ENCODE measurements around the gene RPRD2.
A peak's percentile ranks its signal among the peaks of the same experiment; 100 is the strongest.
"Not testable (repeated sequence)": the region's sequence is repeated elsewhere in the genome, so short reads cannot be mapped to it uniquely, and the experiment has no call there.

The RPRD2 gene

DNA sequence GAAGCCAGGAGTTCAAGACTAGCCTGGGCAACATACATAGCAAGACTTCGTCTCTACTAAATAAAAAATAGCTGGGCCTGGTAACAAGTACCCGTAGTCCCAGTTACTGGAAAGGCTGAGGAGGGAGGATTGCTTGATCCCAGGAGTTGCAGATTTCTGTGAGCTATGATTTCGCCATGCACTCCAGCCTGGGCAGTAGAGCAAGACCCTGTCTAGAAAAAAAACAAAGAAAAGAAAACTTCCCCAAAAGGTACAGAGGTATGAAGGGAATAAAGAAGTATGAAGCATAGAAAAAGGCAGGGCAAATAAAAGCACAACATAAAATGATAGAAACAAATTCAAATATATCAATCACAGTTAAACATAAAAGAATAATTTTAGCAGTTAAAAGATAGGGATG is 28.7 kb downstream of the RPRD2 start:
- no peak for DNase-seq

GRCh38 chr1:150395115-150395514 is 31.2 kb downstream of the RPRD2 start:
- DNase-seq = not testable (repeated sequence)

DNA sequence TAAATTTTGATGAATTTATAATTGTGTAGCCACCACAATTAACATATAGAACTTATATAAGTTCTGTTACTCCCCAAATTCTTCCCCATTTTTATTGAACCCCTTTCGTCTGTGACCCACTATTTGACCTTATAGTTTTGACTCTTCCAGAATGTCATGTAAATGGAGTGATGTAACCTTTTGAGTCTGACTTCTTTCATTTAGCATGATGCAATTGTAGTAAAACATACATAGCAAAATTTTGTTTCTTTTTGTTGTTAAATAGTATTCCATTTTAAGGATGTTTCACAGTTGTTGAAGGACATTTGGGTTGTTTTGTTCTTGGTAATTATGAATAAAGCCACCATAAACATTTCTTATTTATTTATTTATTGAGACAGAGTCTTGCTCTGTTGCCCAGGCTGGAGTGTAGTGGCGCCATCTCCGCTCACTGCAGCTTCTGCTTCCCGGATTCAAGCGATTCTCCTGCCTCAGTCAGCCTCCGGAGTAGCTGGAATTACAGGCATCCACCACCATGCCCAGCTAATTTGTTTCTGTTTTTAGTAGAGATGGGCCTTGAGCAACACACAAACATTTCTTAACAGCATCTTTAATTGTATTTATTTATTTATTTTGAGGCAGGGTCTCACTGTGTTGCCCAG is 33.6 kb downstream of the RPRD2 start:
- no peak for DNase-seq

GRCh38 chr1:150404465-150404864 is 40.5 kb downstream of the RPRD2 start:
- no peak for DNase-seq

DNA sequence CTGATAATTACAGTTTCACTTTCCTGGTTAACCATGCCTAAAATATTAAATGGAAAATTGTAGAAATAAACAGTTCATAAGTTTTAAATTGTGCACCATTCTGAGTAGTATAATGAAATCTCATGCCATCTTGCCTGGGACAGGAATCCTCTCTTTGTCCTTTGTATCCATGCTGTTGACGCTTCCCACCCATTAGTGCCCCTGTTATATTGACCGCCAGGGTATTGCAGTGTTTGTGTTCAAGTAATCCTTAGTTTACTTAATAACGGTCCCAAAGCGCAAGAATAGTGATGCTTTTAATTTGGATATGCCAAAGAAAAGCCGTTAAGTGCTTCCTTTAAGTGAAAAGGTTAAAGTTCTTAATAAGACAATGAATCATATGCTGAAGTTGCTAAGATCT is 41.7 kb downstream of the RPRD2 start:
- no peak for DNase-seq

GRCh38 chr1:150406483-150406882 is 42.5 kb downstream of the RPRD2 start:
- DNase-seq = no peak

- DNase-seq = no peak
Measured at GRCh38 chr1:150407330-150407729, 43.4 kb downstream of the RPRD2 start.

GRCh38 chr1:150408800-150409199 is 44.9 kb downstream of the RPRD2 start:
- DNase-seq = no peak

- no peak for DNase-seq
Measured at GRCh38 chr1:150409504-150410362, 45.8 kb downstream of the RPRD2 start.

- no peak for DNase-seq
Measured at GRCh38 chr1:150410582-150411101, 46.7 kb downstream of the RPRD2 start.

GRCh38 chr1:150414592-150414991 is 50.6 kb downstream of the RPRD2 start:
- no peak for DNase-seq

DNA sequence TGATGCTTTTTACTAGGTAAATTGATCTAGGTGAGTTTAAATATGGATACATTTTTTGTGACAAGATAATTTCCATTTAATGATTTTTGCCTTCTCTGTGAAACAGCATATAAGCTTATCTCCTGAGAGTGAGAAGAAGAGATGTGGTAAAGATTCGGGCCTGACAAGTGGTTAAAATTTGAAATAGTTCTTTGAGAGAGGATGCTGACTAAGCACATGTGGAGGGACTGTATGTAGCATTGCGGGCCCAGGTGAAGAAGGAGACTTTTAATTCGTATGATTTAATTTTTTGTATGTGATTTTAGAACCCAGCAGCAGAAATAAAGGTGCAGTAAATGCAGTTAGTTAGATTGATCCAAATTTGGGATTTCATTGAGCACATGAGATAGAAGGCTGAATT is 51.9 kb downstream of the RPRD2 start:
- no peak for DNase-seq

GRCh38 chr1:150420560-150421265 is 56.8 kb downstream of the RPRD2 start:
- no peak for DNase-seq

DNA sequence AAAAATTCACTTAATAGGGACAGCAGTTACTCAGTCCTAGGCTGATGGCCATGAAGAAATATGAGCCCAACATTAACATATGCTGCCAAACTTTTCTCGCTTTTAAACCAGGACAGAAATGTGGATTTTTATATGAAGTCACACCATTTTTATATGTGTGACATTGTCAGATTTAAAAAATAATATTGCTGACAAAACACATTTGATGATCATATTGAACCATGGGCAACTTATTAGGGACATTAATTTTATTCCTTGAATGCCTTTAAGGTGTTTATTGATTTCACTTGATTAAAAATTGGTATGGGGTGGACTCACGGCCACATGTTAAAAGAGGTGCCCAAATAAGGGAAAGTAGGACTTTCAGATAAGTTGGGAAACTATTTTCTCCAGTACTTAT is 58.6 kb downstream of the RPRD2 start:
- no peak for DNase-seq

DNA sequence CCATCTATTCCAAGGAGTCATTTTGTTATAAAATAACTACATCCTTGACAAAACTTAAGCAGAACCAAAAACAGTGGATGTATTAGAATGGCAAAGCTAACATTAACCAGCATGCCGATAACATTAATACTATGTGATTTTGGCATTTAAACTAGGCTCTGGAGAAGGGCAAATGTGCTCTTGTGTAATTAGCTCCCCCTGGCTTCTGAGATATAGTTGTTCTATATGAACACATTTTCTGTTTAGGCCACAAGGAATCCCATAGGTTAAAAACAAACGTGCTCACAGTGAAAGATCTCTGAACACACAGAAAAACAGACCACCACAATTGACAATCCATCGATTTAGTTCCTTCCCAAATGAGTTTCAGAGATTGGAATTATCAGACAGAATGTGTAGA is 65.9 kb downstream of the RPRD2 start:
- DNase-seq = no peak

DNA sequence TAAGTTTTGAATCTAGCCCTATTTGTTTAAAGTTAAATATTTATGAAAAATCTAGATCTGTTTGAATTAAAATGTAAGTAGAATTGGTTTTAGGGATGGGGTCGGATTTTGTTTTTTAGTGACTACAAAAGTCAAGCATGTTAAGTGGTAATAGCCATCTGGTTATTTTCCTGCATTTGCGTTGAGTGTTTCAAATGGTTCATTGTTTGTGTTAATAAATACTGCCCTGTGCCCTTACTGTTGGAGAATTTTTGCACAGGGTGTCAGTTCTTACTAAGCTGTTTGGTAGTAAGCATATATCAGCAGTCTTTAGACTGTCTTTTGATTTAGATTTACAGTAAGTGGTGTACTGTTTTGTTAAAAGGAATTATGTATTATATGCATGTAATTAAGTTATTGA is 77.2 kb downstream of the RPRD2 start:
- no peak for DNase-seq

GRCh38 chr1:150444232-150444631 is 80.3 kb downstream of the RPRD2 start:
- DNase-seq = no peak

DNA sequence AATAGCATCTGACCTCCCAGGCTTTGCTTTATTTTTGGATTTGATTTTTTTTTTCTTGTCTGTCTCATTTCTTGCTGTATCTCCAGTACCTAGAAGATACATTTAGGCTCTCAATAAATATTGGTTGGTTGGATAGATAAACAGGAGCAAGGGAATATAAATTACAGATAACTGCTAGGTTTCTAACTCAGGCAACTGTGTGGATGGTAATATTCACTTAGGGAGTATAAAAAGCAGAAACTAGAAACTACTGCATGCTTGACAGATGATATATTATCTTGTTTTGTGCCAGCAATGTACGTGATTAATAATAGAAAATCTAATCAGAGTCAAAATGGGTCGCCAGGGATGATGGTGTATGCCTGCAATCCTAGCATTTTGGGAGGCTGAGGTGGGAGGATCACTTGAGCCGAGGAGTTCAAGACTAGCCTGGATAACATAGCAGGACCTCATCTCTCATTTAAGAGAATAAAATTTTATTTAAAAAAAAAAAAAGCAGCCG is 92.2 kb downstream of the RPRD2 start:
- no peak for DNase-seq

DNA sequence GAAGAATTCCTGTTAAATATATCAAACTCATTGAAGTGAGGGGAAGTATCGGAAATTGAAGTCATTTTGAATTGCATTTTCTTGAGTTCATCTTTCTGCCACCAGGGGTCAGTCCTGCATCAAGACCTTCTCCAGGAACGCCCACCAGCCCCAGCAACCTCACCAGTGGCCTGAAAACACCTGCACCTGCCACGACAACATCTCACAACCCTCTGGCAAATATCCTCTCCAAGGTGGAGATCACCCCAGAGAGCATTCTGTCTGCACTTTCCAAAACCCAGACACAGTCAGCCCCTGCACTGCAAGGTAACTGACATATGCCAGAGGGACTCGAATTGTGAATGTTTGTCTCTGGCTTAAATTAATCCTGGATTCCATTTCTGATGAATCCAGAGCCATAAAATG is 100.5 kb downstream of the RPRD2 start:
- peak; percentile 65 for DNase-seq

DNA sequence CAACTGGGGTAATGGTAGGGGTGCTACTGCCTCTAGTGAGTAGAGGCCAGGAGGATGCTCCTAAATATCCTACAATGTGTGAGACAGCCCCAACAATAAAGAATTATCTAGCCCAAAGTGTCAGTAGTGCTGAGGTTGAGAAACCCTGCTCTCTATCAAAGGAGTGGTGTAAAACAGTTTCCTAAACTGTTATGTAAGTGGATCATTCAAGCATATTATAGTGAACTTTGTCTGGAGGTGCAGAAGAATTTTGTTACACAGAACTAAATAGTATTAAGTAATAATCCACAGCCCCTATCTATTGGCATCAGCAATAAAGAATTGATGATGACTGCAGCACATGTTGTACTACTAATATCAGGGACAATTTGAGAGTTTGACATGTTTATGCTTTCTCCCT is 103.0 kb downstream of the RPRD2 start:
- no peak for DNase-seq

DNA sequence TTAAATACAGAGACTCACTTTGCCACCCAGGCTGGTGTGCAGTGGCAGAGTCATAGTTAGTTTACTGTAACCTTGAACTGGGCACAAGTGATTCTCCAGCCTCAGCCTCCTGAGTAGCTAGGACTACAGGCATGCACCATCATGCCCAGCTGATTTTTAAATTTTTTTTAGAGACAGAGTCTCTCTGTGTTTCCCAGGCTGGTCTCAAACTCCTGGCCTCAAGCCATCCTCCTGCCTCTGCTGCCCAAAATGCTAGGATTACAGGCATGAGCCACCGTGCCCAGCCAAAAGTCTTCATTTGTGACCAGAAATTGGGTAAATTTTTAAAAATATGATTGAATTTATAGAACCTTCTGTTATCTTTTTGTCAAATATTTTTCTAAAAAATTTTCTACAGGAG is 105.3 kb downstream of the RPRD2 start:
- DNase-seq = no peak

DNA sequence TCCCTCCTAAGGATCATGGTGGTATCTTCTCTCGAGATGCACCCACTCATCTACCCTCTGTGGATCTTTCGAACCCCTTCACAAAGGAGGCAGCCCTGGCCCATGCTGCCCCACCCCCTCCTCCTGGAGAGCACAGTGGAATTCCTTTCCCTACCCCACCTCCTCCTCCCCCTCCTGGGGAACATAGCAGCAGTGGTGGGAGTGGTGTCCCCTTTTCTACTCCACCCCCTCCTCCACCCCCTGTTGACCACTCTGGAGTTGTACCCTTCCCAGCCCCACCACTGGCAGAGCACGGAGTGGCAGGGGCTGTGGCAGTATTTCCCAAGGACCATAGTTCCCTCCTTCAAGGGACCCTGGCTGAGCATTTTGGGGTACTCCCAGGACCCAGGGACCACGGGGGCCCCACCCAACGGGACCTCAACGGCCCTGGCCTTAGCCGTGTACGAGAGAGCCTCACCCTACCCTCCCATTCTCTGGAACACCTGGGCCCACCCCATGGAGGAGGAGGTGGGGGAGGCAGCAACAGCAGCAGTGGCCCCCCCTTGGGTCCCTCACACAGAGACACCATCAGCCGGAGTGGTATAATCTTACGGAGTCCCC is 108.8 kb downstream of the RPRD2 start:
- DNase-seq = no peak

- no peak for DNase-seq
Measured at GRCh38 chr1:150473659-150474058, 109.7 kb downstream of the RPRD2 start.
